Liver (tissue), 9 donors: ENCODE results near the gene ECE1. TPM values are rescaled to one million over a fixed set of nuclear protein-coding genes. Genes with fewer than 3 reads are reported as not detected.
A peak's percentile ranks its signal among the peaks of the same experiment; 100 is the strongest.

ENCODE experiments used
- DNase-seq: peaks from one replicate; pipeline ENCODE4 v3.0.0-alpha.2; 2017; ENCODE audit warnings: low spot score
- H3K27ac ChIP-seq, 2 donors: one replicate each; pipeline ENCODE4 v1.7.0; 2013; ENCODE audit warnings: inconsistent platforms in 2 of 2, low read length in 2 of 2, control low read depth in 1 of 2, low read depth in 1 of 2, mild to moderate bottlenecking in 1 of 2
- H3K27me3 ChIP-seq, 4 donors: one replicate each; pipeline versions ENCODE4 v1.6.1 to v1.7.0; 2013; ENCODE audit warnings: low read length in 3 of 4, inconsistent platforms in 1 of 4, mild to moderate bottlenecking in 1 of 4, moderate library complexity in 1 of 4; ENCODE audit not compliant: control insufficient read depth in 4 of 4, insufficient read depth in 4 of 4
- H3K36me3 ChIP-seq, 4 donors: one replicate each; pipeline versions ENCODE4 v1.6.1 to v1.7.0; 2013; ENCODE audit warnings: low read length in 3 of 4, mild to moderate bottlenecking in 3 of 4, low read depth in 1 of 4, moderate library complexity in 1 of 4; ENCODE audit not compliant: control insufficient read depth in 4 of 4, insufficient read depth in 3 of 4
- H3K4me1 ChIP-seq, 4 donors: one replicate each; pipeline versions ENCODE4 v1.6.1 to v1.7.0; 2013; ENCODE audit warnings: low read length in 3 of 4, mild to moderate bottlenecking in 3 of 4, moderate library complexity in 1 of 4; ENCODE audit not compliant: control insufficient read depth in 4 of 4, insufficient read depth in 4 of 4
- H3K4me3 ChIP-seq, 3 donors: one replicate each; pipeline versions ENCODE4 v1.6.1 to v1.7.0; 2013; ENCODE audit warnings: low read length in 3 of 3, control low read depth in 1 of 3, low read depth in 1 of 3, mild to moderate bottlenecking in 1 of 3
- H3K9ac ChIP-seq, 2 donors: one replicate each; pipeline ENCODE4 v1.7.0; 2013; ENCODE audit warnings: low read length in 2 of 2, mild to moderate bottlenecking in 2 of 2, moderate library complexity in 2 of 2, control low read depth in 1 of 2, low read depth in 1 of 2
- H3K9me3 ChIP-seq, 4 donors: one replicate each; pipeline versions ENCODE4 v1.6.1 to v1.7.0; 2013; ENCODE audit warnings: low read length in 3 of 4; ENCODE audit not compliant: control insufficient read depth in 4 of 4
- FOXA1 ChIP-seq: IDR thresholded peaks from 2 replicates; pipeline ENCODE4 v1.6.1; 2016; ENCODE audit warnings: antibody characterized with exemption
- FOXA2 ChIP-seq: IDR thresholded peaks from 2 replicates; pipeline ENCODE4 v1.6.1; 2016; ENCODE audit warnings: antibody characterized with exemption
- GABPA ChIP-seq, 2 donors: IDR thresholded peaks in 1 of 2; conservative IDR thresholded peaks in 1 of 2; 2 replicates each; pipeline ENCODE4 v1.6.1; 2016; ENCODE audit warnings: antibody characterized with exemption in 2 of 2, mild to moderate bottlenecking in 1 of 2, moderate library complexity in 1 of 2
- HNF4G ChIP-seq: IDR thresholded peaks from 2 replicates; pipeline ENCODE4 v1.6.1; 2016; ENCODE audit warnings: antibody characterized with exemption
- JUND ChIP-seq, 2 donors: IDR thresholded peaks; 2 replicates each; pipeline ENCODE4 v1.6.1; 2016; ENCODE audit warnings: antibody characterized with exemption in 2 of 2
- NR2F2 ChIP-seq: IDR thresholded peaks from 2 replicates; pipeline ENCODE4 v1.6.1; 2016; ENCODE audit warnings: antibody characterized with exemption
- RAD21 ChIP-seq, 2 donors: IDR thresholded peaks; 2 replicates each; pipeline ENCODE4 v1.6.1; 2016; ENCODE audit warnings: antibody characterized with exemption in 2 of 2, mild to moderate bottlenecking in 2 of 2
- REST ChIP-seq: IDR thresholded peaks from 2 replicates; pipeline ENCODE4 v1.6.1; 2016; ENCODE audit warnings: antibody characterized with exemption, mild to moderate bottlenecking
- SP1 ChIP-seq: IDR thresholded peaks from 2 replicates; pipeline ENCODE4 v1.6.1; 2018; ENCODE audit warnings: antibody characterized with exemption, mild to moderate bottlenecking
- ZBTB33 ChIP-seq: IDR thresholded peaks from 2 replicates; pipeline ENCODE4 v1.6.1; 2016; ENCODE audit warnings: antibody characterized with exemption
- WGBS: extraction: QIAGEN DNeasy Blood & Tissue Kit; methylation state at CpG from one replicate; pipeline ENCODE4 v1.1.7; 2013; 5-methylcytosine and 5-hydroxymethylcytosine counted together
- polyA plus RNA-seq, 2 donors: library from polyadenylated mRNA; stranded (reverse) in 1 of 2; unstranded in 1 of 2; fragments of 200-250 nt in 1 of 2; fragments of >200 nt in 1 of 2; fragmentation: Nextera tagmentation in 1 of 2; extraction: Ambion mirVana in 1 of 2; gene quantifications; one replicate each; pipeline versions ENCODE4 v1.2.1 to v1.2.3, GENCODE V29; 2013 to 2015
- total RNA-seq, 2 donors: library from RNA; depleted of rRNA; stranded (reverse); fragments of >200 nt; gene quantifications; one replicate each; pipeline ENCODE4 v1.2.3, GENCODE V29; 2014
- TF ChIP-seq, protein P1 (sequence below): fragments of 150-350 bp; IDR thresholded peaks from 2 replicates; pipeline ENCODE4 v1.5.1; 2017; ENCODE audit warnings: improper control_type of control experiment, low read depth, low read length; ENCODE audit not compliant: missing input control
- TF ChIP-seq, protein P2 (sequence below): IDR thresholded peaks from 2 replicates; pipeline ENCODE4 v1.6.1; 2016; ENCODE audit warnings: antibody characterized with exemption
- donor health status: healthy.
- donor health status: healthy.
- donor health status: healthy.
- donor health status: healthy.
- donor health status: healthy.

The ECE1 gene
- total and polyA plus RNA-seq, 4 donors, result 29.3 to 46.4 (median 39.6) TPM

DNA sequence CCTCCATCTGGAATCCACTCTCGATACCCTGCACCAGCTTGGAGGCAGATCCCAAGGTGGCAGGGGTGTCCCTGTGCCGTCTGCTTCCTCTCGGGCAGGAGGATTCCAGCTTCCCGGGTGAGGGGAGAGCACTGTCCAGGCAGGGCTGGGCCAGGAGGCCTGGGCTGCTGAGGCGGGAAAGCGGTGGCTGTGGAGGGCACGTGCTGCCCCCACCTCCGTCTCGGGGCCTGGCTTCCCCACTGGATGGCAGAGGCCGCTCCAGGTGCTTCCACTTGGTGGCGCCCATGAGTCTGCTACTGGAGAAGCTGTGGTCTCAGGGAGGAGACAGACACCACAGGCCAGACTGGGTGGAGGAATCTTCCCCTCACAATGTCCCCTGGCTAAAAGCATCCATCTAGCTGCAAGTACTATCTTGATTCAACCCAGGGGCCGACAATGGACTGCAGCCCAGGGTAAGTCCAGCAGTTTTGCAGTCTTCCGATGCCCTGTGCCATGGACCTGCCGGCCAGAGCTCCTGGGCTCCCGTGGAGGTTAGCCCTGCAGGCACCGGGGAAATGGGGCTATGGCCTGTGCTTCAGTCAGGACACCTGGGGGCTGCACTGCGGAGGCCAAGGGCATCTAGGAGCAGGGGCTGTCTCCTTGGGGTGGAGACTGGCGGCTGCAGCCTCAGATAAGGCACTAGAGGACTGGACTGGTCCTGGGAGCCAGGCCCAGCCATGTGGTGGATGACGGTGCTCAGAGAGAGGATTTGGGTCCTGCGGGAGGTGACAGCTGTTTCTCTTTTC is 72.3 kb downstream of the ECE1 start:
- 93% methylated on average over 20 of the region's 20 CpGs for WGBS
- Histone ChIP-seq H3K9ac (no peak overlapping the region), H3K36me3 (peaks cover 6 to 37% (median 16%) of the 10 kb centered on the region in 4 donors), H3K4me1 (no peaks in the 10 kb centered on the region), H3K9me3 (no peaks in the 10 kb centered on the region), H3K4me3 (no peak overlapping the region), H3K27me3 (no peaks in the 10 kb centered on the region), H3K27ac (no peak overlapping the region)
- DNase-seq, result peak; percentile 64
- no peak for TF ChIP-seq GABPA (IDR thresholded peaks at IDR 0.05 in 1 of 2, conservative IDR thresholded peaks at IDR 0.05 in 1 of 2)
- TF ChIP-seq, protein P1, sequence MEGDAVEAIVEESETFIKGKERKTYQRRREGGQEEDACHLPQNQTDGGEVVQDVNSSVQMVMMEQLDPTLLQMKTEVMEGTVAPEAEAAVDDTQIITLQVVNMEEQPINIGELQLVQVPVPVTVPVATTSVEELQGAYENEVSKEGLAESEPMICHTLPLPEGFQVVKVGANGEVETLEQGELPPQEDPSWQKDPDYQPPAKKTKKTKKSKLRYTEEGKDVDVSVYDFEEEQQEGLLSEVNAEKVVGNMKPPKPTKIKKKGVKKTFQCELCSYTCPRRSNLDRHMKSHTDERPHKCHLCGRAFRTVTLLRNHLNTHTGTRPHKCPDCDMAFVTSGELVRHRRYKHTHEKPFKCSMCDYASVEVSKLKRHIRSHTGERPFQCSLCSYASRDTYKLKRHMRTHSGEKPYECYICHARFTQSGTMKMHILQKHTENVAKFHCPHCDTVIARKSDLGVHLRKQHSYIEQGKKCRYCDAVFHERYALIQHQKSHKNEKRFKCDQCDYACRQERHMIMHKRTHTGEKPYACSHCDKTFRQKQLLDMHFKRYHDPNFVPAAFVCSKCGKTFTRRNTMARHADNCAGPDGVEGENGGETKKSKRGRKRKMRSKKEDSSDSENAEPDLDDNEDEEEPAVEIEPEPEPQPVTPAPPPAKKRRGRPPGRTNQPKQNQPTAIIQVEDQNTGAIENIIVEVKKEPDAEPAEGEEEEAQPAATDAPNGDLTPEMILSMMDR, result peak; percentile 4
- TF ChIP-seq, protein P2, sequence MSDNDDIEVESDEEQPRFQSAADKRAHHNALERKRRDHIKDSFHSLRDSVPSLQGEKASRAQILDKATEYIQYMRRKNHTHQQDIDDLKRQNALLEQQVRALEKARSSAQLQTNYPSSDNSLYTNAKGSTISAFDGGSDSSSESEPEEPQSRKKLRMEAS, result no peak
- TF ChIP-seq FOXA1, result no peak
- TF ChIP-seq ZBTB33, result no peak
- TF ChIP-seq NR2F2, result no peak
- no peak for TF ChIP-seq SP1
- TF ChIP-seq FOXA2, result no peak
- peak in 1 of 2 donors; percentile 43 for TF ChIP-seq RAD21 (IDR thresholded peaks at IDR 0.05)
- no peak for TF ChIP-seq REST
- no peak for TF ChIP-seq HNF4G

DNA sequence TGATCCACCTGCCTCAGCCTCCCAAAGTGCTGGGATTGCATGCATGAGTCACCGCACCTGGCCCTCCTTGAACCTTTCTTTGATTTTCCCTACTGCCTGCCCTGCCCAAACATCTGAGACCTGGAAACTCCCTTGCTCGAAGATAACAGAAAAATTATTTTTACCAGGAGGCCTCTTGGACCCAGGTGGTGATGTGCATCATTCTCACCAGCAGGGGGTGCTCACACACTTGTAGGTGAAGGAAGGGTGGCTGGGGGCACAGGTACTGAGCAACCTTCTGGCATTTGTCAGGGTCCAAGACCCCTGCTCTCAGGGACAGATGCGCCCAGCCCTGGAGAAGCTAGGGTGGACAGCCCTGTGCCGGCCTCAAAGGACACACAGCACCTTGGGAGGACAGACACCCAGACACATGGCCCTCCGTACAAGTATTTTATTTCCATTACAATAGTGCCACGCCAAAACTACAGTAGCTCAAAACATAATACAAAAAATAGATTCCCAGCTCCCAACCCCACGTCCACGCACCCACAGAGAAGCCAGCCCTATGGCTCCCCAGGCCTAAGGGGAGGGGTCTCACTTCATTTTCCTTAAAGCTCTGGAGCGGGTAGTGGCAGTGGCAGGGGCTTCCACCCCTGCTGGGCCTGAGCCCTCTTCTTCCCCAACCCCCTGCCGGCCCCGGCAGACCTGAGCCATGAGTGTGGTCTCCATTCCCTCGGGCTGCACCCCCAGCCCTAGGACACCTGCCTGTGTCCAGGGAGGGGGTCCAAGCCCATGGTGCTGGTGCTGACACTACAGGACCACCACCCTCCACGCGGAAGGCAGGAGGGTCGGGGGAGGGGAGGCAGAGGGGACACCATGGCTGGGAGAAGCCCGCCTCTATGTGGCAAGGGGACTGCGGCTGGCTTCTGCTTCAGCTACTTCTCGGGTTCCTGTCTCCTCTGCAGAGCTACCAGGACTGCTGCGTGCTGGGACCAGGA is 73.1 kb downstream of the ECE1 start:
- Histone ChIP-seq H3K9me3 (no peaks in the 10 kb centered on the region), H3K4me3 (no peak overlapping the region), H3K36me3 (peaks cover 6 to 36% (median 15%) of the 10 kb centered on the region in 4 donors), H3K27ac (no peak overlapping the region), H3K27me3 (no peaks in the 10 kb centered on the region), H3K9ac (no peak overlapping the region), H3K4me1 (no peaks in the 10 kb centered on the region)
- peak; percentile 76 for DNase-seq
- 86% methylated on average over 19 of the region's 19 CpGs for WGBS
- peak; percentile 59 to 72 for TF ChIP-seq RAD21 (IDR thresholded peaks at IDR 0.05)
- TF ChIP-seq JUND (IDR thresholded peaks at IDR 0.05), result no peak
- TF ChIP-seq FOXA1, result no peak
- TF ChIP-seq, protein P1, result peak; percentile 68
